Keratinocyte (primary cell): ENCODE data around the gene CLDN11. TPM values are rescaled to one million over a fixed set of nuclear protein-coding genes. Genes with fewer than 3 reads are reported as not detected.

Experiments
- DNase-seq: peaks from one replicate; pipeline ENCODE4 v3.0.0-alpha.2; 2011; ENCODE audit warnings: low read depth, missing footprints, low spot score
- FAIRE-seq: peaks from 2 replicates; lab custom pipeline; 2011; peaks lifted over from hg19 to GRCh38; lab: Jason Lieb, UNC
- H2AFZ ChIP-seq: 2 replicates; pipeline ENCODE4 v1.6.0; 2012; ENCODE audit warnings: low read length, control low read depth, inconsistent platforms; ENCODE audit not compliant: control insufficient read depth
- H3K27ac ChIP-seq: 2 replicates; pipeline ENCODE4 v1.5.1; 2011; ENCODE audit warnings: low read length; ENCODE audit not compliant: control insufficient read depth, insufficient read depth
- H3K27me3 ChIP-seq: 3 replicates; pipeline ENCODE4 v1.6.0; 2011; ENCODE audit warnings: low read length; ENCODE audit not compliant: control insufficient read depth, insufficient read depth; ENCODE audit errors: extremely low read depth
- H3K36me3 ChIP-seq, 2 experiments: 2 replicates in 1 of 2; 3 replicates in 1 of 2; pipeline ENCODE4 v1.5.1; 2011; ENCODE audit warnings: low read length in 2 of 2, mild to moderate bottlenecking in 1 of 2; ENCODE audit not compliant: control insufficient read depth in 2 of 2, insufficient read depth in 2 of 2; ENCODE audit errors: extremely low read depth in 1 of 2
- H3K4me1 ChIP-seq: 3 replicates; pipeline ENCODE4 v1.5.1; 2011; ENCODE audit warnings: low read length; ENCODE audit not compliant: control insufficient read depth, insufficient read depth; ENCODE audit errors: extremely low read depth
- H3K4me2 ChIP-seq: 3 replicates; pipeline ENCODE4 v1.6.0; 2011; ENCODE audit warnings: low read depth, low read length; ENCODE audit not compliant: control insufficient read depth, insufficient read depth; ENCODE audit errors: extremely low read depth
- H3K4me3 ChIP-seq, 3 experiments: fragments of 200-600 bp in 1 of 3; sonication (generic) in 1 of 3; 2 replicates in 2 of 3; 3 replicates in 1 of 3; pipeline ENCODE4 v1.5.1; 2011 to 2016; ENCODE audit warnings: low read length in 3 of 3, mild to moderate bottlenecking in 3 of 3, control low read depth in 2 of 3, inconsistent platforms in 1 of 3, low read depth in 1 of 3, mixed read lengths in 1 of 3, mixed run types in 1 of 3, moderate library complexity in 1 of 3; ENCODE audit not compliant: control insufficient read depth in 2 of 3, insufficient read depth in 2 of 3; ENCODE audit errors: extremely low read depth in 1 of 3
- H3K79me2 ChIP-seq: 2 replicates; pipeline ENCODE4 v1.6.0; 2012; ENCODE audit warnings: low read length; ENCODE audit not compliant: control insufficient read depth, insufficient read depth
- H3K9ac ChIP-seq: 3 replicates; pipeline ENCODE4 v1.6.0; 2011; ENCODE audit warnings: low read length; ENCODE audit not compliant: control insufficient read depth, insufficient read depth; ENCODE audit errors: extremely low read depth
- H3K9me1 ChIP-seq: 3 replicates; pipeline ENCODE4 v1.6.0; 2011; ENCODE audit warnings: low read length; ENCODE audit not compliant: control insufficient read depth, insufficient read depth; ENCODE audit errors: extremely low read depth
- H3K9me3 ChIP-seq: 2 replicates; pipeline ENCODE4 v1.5.1; 2012; ENCODE audit warnings: low read depth, low read length; ENCODE audit not compliant: control insufficient read depth
- H4K20me1 ChIP-seq: 3 replicates; pipeline ENCODE4 v1.6.0; 2011; ENCODE audit warnings: low read length; ENCODE audit not compliant: control insufficient read depth, insufficient read depth; ENCODE audit errors: extremely low read depth
- EZH2 ChIP-seq: IDR thresholded peaks from one replicate; pipeline ENCODE4 v1.6.1; 2012; ENCODE audit warnings: inconsistent platforms, mild to moderate bottlenecking, low read length, moderate library complexity
- dilution Hi-C: fragments of 300-500 bp; cut with MboI; formaldehyde crosslinking; loops from one replicate; pipeline ENCODE4 v1.7.0; 2020; ENCODE audit warnings: low sequenced_read_pairs; ENCODE audit not compliant: extremely low pct_ligation_motif_present
- polyA plus RNA-seq, 5 experiments: library from polyadenylated mRNA; depleted of rRNA in 3 of 5; stranded (reverse) in 3 of 5; stranded (forward) in 1 of 5; unstranded in 1 of 5; fragments of >200 nt; gene quantifications; 1 replicate in 1 of 5; 2 replicates in 3 of 5; 3 replicates in 1 of 5; pipeline versions ENCODE4 v1.2.1 to v1.2.3, GENCODE V29; 2011 to 2012; ENCODE audit warnings: missing spikeins in 2 of 5, low read depth in 1 of 5, low replicate concordance in 1 of 5
- TF ChIP-seq, protein P1 (sequence below), 3 experiments: IDR thresholded peaks in 1 of 3; conservative IDR thresholded peaks in 1 of 3; optimal IDR thresholded peaks in 1 of 3; 2 replicates in 2 of 3; 3 replicates in 1 of 3; pipeline versions ENCODE3 to v1.5.1; 2011; ENCODE audit warnings: low read length in 3 of 3, mild to moderate bottlenecking in 3 of 3, moderate library complexity in 2 of 3, control low read depth in 1 of 3, inconsistent platforms in 1 of 3; ENCODE audit not compliant: insufficient read depth in 2 of 3; ENCODE audit errors: extremely low read depth in 1 of 3

The CLDN11 gene
- polyA plus RNA-seq, 1 donor (not counting 4 experiments of a cell fraction or from before 2014, with no cell fraction given): 0.12 TPM

DNA sequence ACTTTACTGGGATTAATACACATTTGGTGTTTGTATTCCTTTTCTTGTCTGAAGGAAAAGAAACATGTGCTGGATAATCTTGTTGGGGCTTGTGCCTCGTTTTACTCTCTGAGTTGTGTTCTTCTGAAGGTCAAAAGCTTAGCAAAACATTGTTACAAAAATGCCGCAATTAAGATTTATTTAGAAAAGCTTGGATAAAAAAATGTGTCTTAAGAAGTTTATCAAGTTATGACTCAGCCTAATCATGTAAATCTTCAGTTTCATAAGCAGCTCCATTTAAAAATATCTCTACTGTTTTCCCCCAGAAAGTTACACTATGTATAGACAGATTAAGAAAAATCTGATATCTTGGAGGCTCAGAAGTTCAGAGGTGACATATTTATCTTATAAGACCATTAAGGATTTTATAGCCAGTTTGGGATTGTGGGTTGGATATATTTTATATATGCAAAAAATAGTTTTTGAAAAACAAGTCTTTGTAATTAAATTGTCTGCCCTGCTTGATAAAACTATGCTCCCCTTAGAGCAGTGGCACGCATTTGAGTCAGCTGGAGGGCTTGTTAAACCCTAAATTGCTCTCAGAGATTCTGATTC is 56.5 kb downstream of the CLDN11 start:
- DNase-seq: no peak
- Histone ChIP-seq H3K9ac (no peak overlapping the region), H3K9me1 (no peaks in the 10 kb centered on the region), H3K79me2 (no peaks in the 10 kb centered on the region), H3K36me3 (no peaks in the 10 kb centered on the region), H4K20me1 (no peaks in the 10 kb centered on the region), H3K9me3 (no peaks in the 10 kb centered on the region), H2AFZ (no peak overlapping the region), H3K27ac (no peak overlapping the region), H3K4me2 (no peak overlapping the region), H3K27me3 (no peaks in the 10 kb centered on the region), H3K4me3 (no peak overlapping the region), H3K4me1 (peaks cover 4% of the 10 kb centered on the region)
- TF ChIP-seq, protein P1, sequence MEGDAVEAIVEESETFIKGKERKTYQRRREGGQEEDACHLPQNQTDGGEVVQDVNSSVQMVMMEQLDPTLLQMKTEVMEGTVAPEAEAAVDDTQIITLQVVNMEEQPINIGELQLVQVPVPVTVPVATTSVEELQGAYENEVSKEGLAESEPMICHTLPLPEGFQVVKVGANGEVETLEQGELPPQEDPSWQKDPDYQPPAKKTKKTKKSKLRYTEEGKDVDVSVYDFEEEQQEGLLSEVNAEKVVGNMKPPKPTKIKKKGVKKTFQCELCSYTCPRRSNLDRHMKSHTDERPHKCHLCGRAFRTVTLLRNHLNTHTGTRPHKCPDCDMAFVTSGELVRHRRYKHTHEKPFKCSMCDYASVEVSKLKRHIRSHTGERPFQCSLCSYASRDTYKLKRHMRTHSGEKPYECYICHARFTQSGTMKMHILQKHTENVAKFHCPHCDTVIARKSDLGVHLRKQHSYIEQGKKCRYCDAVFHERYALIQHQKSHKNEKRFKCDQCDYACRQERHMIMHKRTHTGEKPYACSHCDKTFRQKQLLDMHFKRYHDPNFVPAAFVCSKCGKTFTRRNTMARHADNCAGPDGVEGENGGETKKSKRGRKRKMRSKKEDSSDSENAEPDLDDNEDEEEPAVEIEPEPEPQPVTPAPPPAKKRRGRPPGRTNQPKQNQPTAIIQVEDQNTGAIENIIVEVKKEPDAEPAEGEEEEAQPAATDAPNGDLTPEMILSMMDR (optimal IDR thresholded peaks at IDR 0.05 in 1 of 3, IDR thresholded peaks at IDR 0.05 in 1 of 3, conservative IDR thresholded peaks at IDR 0.05 in 1 of 3; ENCODE audit: extremely low read depth in 1 of 3, insufficient read depth in 2 of 3, low read length in 3 of 3): no peak
- no peak for TF ChIP-seq EZH2
- no peak for FAIRE-seq
- dilution Hi-C loops: no loop called here

DNA sequence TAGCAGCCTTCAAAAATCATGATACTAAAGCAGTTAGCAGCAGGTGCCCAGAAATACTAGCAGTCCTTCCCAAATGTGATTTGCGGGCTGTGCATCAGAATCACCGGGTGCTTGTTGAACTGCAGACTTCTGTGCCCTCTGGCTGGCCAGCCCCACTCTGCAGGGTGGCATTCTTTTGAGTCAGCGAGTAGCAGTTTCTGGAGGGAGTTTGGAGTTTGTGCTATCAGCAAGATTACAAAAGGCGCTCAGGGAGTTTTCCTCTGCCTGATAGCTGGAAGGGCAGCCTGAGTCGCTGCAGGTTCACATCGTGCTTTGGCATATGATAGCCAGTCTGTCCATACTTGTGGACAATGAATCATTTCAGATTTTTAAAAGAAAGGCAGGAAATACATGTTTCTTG is 57.6 kb downstream of the CLDN11 start:
- FAIRE-seq (no peak), DNase-seq (no peak)
- Histone ChIP-seq H3K4me3 (no peak overlapping the region), H4K20me1 (no peaks in the 10 kb centered on the region), H3K27ac (no peak overlapping the region), H3K4me1 (peaks cover 4% of the 10 kb centered on the region), H2AFZ (no peak overlapping the region), H3K27me3 (no peaks in the 10 kb centered on the region), H3K9me3 (no peaks in the 10 kb centered on the region), H3K4me2 (no peak overlapping the region), H3K79me2 (no peaks in the 10 kb centered on the region), H3K36me3 (no peaks in the 10 kb centered on the region), H3K9ac (no peak overlapping the region), H3K9me1 (no peaks in the 10 kb centered on the region)
- TF ChIP-seq, protein P1 (optimal IDR thresholded peaks at IDR 0.05 in 1 of 3, IDR thresholded peaks at IDR 0.05 in 1 of 3, conservative IDR thresholded peaks at IDR 0.05 in 1 of 3; ENCODE audit: extremely low read depth in 1 of 3, insufficient read depth in 2 of 3, low read length in 3 of 3): no peak
- TF ChIP-seq EZH2: no peak
- dilution Hi-C loops: no loop called here
